ENCODE measurements around the gene LRRC18.

- TF ChIP-seq POLR2AphosphoS5 (IDR thresholded peaks at IDR 0.05; ENCODE audit: borderline replicate concordance, low read depth, low read length) (no peak), EZH2 (IDR thresholded peaks at IDR 0.05) (no peak), FOXP2 (optimal IDR thresholded peaks at IDR 0.05; ENCODE audit: control extremely low read depth, extremely low read length, insufficient read depth) (no peak)
Measured at GRCh38 chr10:48900371-48900801, 39.3 kb downstream of the LRRC18 start.

All from SK-N-MC (cell line).